H1 (cell line): ENCODE data around the gene ACOT12.

Source experiments
- ATF3 ChIP-seq: IDR thresholded peaks from 2 replicates; pipeline ENCODE4 v1.6.1; 2011; ENCODE audit warnings: low read depth, mild to moderate bottlenecking, low read length; ENCODE audit not compliant: insufficient read depth
- CBX5 ChIP-seq: fragments of 300-800, 300-1000 bp; sonication (generic); IDR thresholded peaks from 2 replicates; pipeline ENCODE4 v1.7.1; 2016; ENCODE audit warnings: antibody characterized with exemption, low read length, low read depth
- CTBP2 ChIP-seq: IDR thresholded peaks from 2 replicates; pipeline ENCODE4 v1.7.0; 2011; ENCODE audit warnings: borderline replicate concordance, mild to moderate bottlenecking, moderate library complexity, mixed read lengths, low read length; ENCODE audit not compliant: insufficient read depth, insufficient read length
- CTCF ChIP-seq, 3 experiments: IDR thresholded peaks; 1 replicate in 2 of 3; 2 replicates in 1 of 3; pipeline versions ENCODE4 v1.5.1 to v1.6.1; 2011; ENCODE audit warnings: low read length in 3 of 3, mild to moderate bottlenecking in 3 of 3, inconsistent platforms in 2 of 3, low read depth in 1 of 3, moderate library complexity in 1 of 3; ENCODE audit not compliant: insufficient read depth in 1 of 3; ENCODE audit errors: control extremely low read depth in 1 of 3
- EP300 ChIP-seq, 2 experiments: IDR thresholded peaks; 1 replicate in 1 of 2; 2 replicates in 1 of 2; pipeline ENCODE4 v1.6.1; 2011 to 2012; ENCODE audit warnings: low read depth in 2 of 2, low read length in 2 of 2, mild to moderate bottlenecking in 2 of 2, borderline replicate concordance in 1 of 2, inconsistent platforms in 1 of 2, moderate library complexity in 1 of 2
- HDAC2 ChIP-seq, 2 experiments: fragments of 300-600 bp in 1 of 2; sonication (generic) in 1 of 2; IDR thresholded peaks; 2 replicates each; pipeline ENCODE4 v1.6.1; 2011 to 2012; ENCODE audit warnings: low read depth in 2 of 2, low read length in 2 of 2, mild to moderate bottlenecking in 2 of 2, moderate library complexity in 2 of 2, borderline replicate concordance in 1 of 2, inconsistent platforms in 1 of 2
- HDAC6 ChIP-seq: IDR thresholded peaks from one replicate; pipeline ENCODE4 v1.7.1; 2012; ENCODE audit warnings: low read depth, mild to moderate bottlenecking, inconsistent platforms, low read length, moderate library complexity
- JUND ChIP-seq: IDR thresholded peaks from 2 replicates; pipeline ENCODE4 v1.6.1; 2011; ENCODE audit warnings: mild to moderate bottlenecking, improper control_type of control experiment, low read length
- RFX5 ChIP-seq: IDR thresholded peaks from 2 replicates; pipeline ENCODE4 v1.6.1; 2011; ENCODE audit warnings: low read depth, low read length, improper control_type of control experiment, borderline replicate concordance
- SIN3A ChIP-seq, 2 experiments: IDR thresholded peaks in 1 of 2; conservative IDR thresholded peaks in 1 of 2; 2 replicates each; pipeline ENCODE4 v1.6.1; 2011 to 2012; ENCODE audit warnings: low read length in 2 of 2, improper control_type of control experiment in 1 of 2, low read depth in 1 of 2, mild to moderate bottlenecking in 1 of 2
- USF2 ChIP-seq: IDR thresholded peaks from 2 replicates; pipeline ENCODE4 v1.6.1; 2011; ENCODE audit warnings: low read length, improper control_type of control experiment

GRCh38 chr5:81409896-81410295 is 16.0 kb upstream of the ACOT12 start:
- TF ChIP-seq CBX5 (no peak), ATF3 (no peak), RFX5 (no peak), CTCF (IDR thresholded peaks at IDR 0.05; ENCODE audit: control extremely low read depth in 1 of 3, insufficient read depth in 1 of 3, low read depth in 1 of 3, low read length in 3 of 3) (no peak), HDAC6 (no peak), EP300 (IDR thresholded peaks at IDR 0.05; ENCODE audit: borderline replicate concordance in 1 of 2, low read depth in 2 of 2, low read length in 2 of 2) (no peak), SIN3A (conservative IDR thresholded peaks at IDR 0.05 in 1 of 2, IDR thresholded peaks at IDR 0.05 in 1 of 2; ENCODE audit: low read depth in 1 of 2, low read length in 2 of 2) (no peak), JUND (no peak), CTBP2 (no peak), USF2 (no peak), HDAC2 (IDR thresholded peaks at IDR 0.05; ENCODE audit: borderline replicate concordance in 1 of 2, low read depth in 2 of 2, low read length in 2 of 2) (no peak)
